GM23248 (cell line): ENCODE measurements around the gene ZFAND3.

Experiments
- EZH2 ChIP-seq: fragments of 200-600 bp; sonication (generic); IDR thresholded peaks from 2 replicates; pipeline ENCODE4 v1.6.1; 2018; ENCODE audit warnings: antibody characterized with exemption, mild to moderate bottlenecking; ENCODE audit not compliant: insufficient read depth, poor library complexity, severe bottlenecking
- EZH2phosphoT487 ChIP-seq: fragments of 200-600 bp; sonication (generic); IDR thresholded peaks from 2 replicates; pipeline ENCODE4 v1.6.1; 2018; ENCODE audit warnings: antibody characterized with exemption, moderate library complexity, mild to moderate bottlenecking, low read depth; ENCODE audit not compliant: insufficient read depth

GRCh38 chr6:37794825-37795224 is 24.7 kb upstream of the ZFAND3 start:
- TF ChIP-seq EZH2 (no peak), EZH2phosphoT487 (no peak)
